SK-N-MC (cell line): Measurements from ENCODE around the gene DNAAF5.

Experiments
- DNase-seq: peaks from one replicate; pipeline ENCODE4 v3.0.0-alpha.2; 2011; ENCODE audit warnings: low read depth, low spot score
- H3K27ac ChIP-seq: fragments of 200-600 bp; sonication (generic); 2 replicates; pipeline ENCODE4 v1.5.1; 2016; ENCODE audit warnings: mixed run types
- H3K36me3 ChIP-seq: fragments of 200-600 bp; sonication (generic); 2 replicates; pipeline ENCODE4 v1.6.1; 2017; ENCODE audit warnings: antibody characterized with exemption, low read length, mixed read lengths; ENCODE audit not compliant: insufficient read depth
- H3K4me3 ChIP-seq: fragments of 200-600 bp; sonication (generic); 2 replicates; pipeline ENCODE4 v1.5.1; 2016
- H3K9ac ChIP-seq: fragments of 200-600 bp; sonication (generic); 2 replicates; pipeline ENCODE4 v1.8.0; 2017; ENCODE audit warnings: mixed run types, mixed read lengths; ENCODE audit not compliant: insufficient read length
- H3K9me3 ChIP-seq: fragments of 200-600 bp; sonication (generic); 2 replicates; pipeline ENCODE4 v1.6.1; 2017; ENCODE audit warnings: low read depth, mild to moderate bottlenecking, antibody characterized with exemption, low read length, moderate library complexity, mixed read lengths
- EZH2 ChIP-seq: fragments of 200-600 bp; sonication (generic); IDR thresholded peaks from one replicate; pipeline ENCODE4 v1.6.1; 2017; ENCODE audit warnings: antibody characterized with exemption
- FOXP2 ChIP-seq: optimal IDR thresholded peaks from 2 replicates; pipeline ENCODE3; 2011; ENCODE audit warnings: mild to moderate bottlenecking, moderate library complexity; ENCODE audit not compliant: insufficient read depth; ENCODE audit errors: extremely low read length, control extremely low read depth
- POLR2AphosphoS5 ChIP-seq: IDR thresholded peaks from 2 replicates; pipeline ENCODE4 v1.6.1; 2012; ENCODE audit warnings: mild to moderate bottlenecking, low read depth, low read length, borderline replicate concordance

DNAAF5 gene

GRCh38 chr7:781936-782529, 55.5 kb downstream of the DNAAF5 start:
- Histone ChIP-seq H3K4me3 (no peak overlapping the region), H3K36me3 (peaks cover 41% of the 10 kb centered on the region), H3K9ac (no peak overlapping the region), H3K27ac (no peak overlapping the region), H3K9me3 (no peaks in the 10 kb centered on the region)
- DNase-seq: no peak
- TF ChIP-seq POLR2AphosphoS5 (no peak), EZH2 (no peak), FOXP2 (no peak)

- H3K9ac ChIP-seq: no peak overlapping the region
Observed at GRCh38 chr7:782718-783449, 56.4 kb downstream of the DNAAF5 start.

GRCh38 chr7:783556-784490, 57.3 kb downstream of the DNAAF5 start:
- Histone ChIP-seq H3K27ac (no peak overlapping the region), H3K9me3 (no peaks in the 10 kb centered on the region), H3K36me3 (peaks cover 54% of the 10 kb centered on the region), H3K4me3 (no peak overlapping the region), H3K9ac (no peak overlapping the region)
- TF ChIP-seq EZH2: no peak
- no peak for TF ChIP-seq POLR2AphosphoS5
- TF ChIP-seq FOXP2: no peak
- no peak for DNase-seq

More at GRCh38 chr7:782718-783449, 56.4 kb downstream of the DNAAF5 start:
- DNase-seq: no peak
- Histone ChIP-seq H3K36me3 (peaks cover 46% of the 10 kb centered on the region), H3K27ac (no peak overlapping the region), H3K4me3 (no peak overlapping the region), H3K9me3 (no peaks in the 10 kb centered on the region)
- TF ChIP-seq POLR2AphosphoS5 (no peak), FOXP2 (no peak), EZH2 (no peak)

GRCh38 chr7:784971-785370, 58.5 kb downstream of the DNAAF5 start:
- peaks cover 47% of the 10 kb centered on the region for H3K36me3 ChIP-seq
- H3K9me3 ChIP-seq: no peaks in the 10 kb centered on the region
- H3K27ac ChIP-seq: no peak overlapping the region
- no peak overlapping the region for H3K9ac ChIP-seq
- no peak for DNase-seq
- no peak overlapping the region for H3K4me3 ChIP-seq
- TF ChIP-seq FOXP2 (no peak), POLR2AphosphoS5 (no peak)

- DNase-seq: no peak
- Histone ChIP-seq H3K9ac (no peak overlapping the region), H3K4me3 (no peak overlapping the region), H3K36me3 (peaks cover 43% of the 10 kb centered on the region), H3K27ac (no peak overlapping the region), H3K9me3 (no peaks in the 10 kb centered on the region)
- no peak for TF ChIP-seq EZH2
Observed at GRCh38 chr7:785416-785815, 58.9 kb downstream of the DNAAF5 start.

- Histone ChIP-seq H3K36me3 (peaks cover 38% of the 10 kb centered on the region), H3K27ac (no peak overlapping the region), H3K9me3 (no peaks in the 10 kb centered on the region), H3K9ac (no peak overlapping the region), H3K4me3 (no peak overlapping the region)
- no peak for TF ChIP-seq POLR2AphosphoS5
- no peak for TF ChIP-seq EZH2
- no peak for TF ChIP-seq FOXP2
- no peak for DNase-seq
Observed at GRCh38 chr7:786472-787255, 60.2 kb downstream of the DNAAF5 start.

- DNase-seq: no peak
- Histone ChIP-seq H3K36me3 (peaks cover 31% of the 10 kb centered on the region), H3K4me3 (no peak overlapping the region), H3K27ac (no peak overlapping the region), H3K9me3 (no peaks in the 10 kb centered on the region), H3K9ac (no peak overlapping the region)
- TF ChIP-seq EZH2 (no peak), FOXP2 (no peak), POLR2AphosphoS5 (no peak)
Observed at GRCh38 chr7:787332-788240, 61.1 kb downstream of the DNAAF5 start.
